Type B pancreatic cell (in vitro differentiated cells): ENCODE results near the gene ANGEL1. TPM values are rescaled to one million over a fixed set of nuclear protein-coding genes. Genes with fewer than 3 reads are reported as not detected.

Experiments used
- DNase-seq: peaks from one replicate; pipeline ENCODE4 v3.0.0; 2021; ENCODE audit warnings: mixed read lengths; ENCODE audit not compliant: unreplicated experiment; ENCODE audit errors: extremely low spot score
- H3K27ac Mint-ChIP-seq: 2 replicates; pipeline ENCODE4 v1.8.0; 2021; ENCODE audit warnings: mild to moderate bottlenecking, mixed read lengths
- H3K27me3 Mint-ChIP-seq: 2 replicates; pipeline ENCODE4 v1.8.0; 2021; ENCODE audit warnings: mixed read lengths
- H3K36me3 Mint-ChIP-seq: 2 replicates; pipeline ENCODE4 v1.8.0; 2021; ENCODE audit warnings: mixed read lengths
- H3K4me1 Mint-ChIP-seq: one replicate; pipeline ENCODE4 v1.8.0; 2021; ENCODE audit warnings: mixed read lengths; ENCODE audit not compliant: unreplicated experiment
- H3K4me3 Mint-ChIP-seq: 2 replicates; pipeline ENCODE4 v1.8.0; 2021; ENCODE audit warnings: mild to moderate bottlenecking, mixed read lengths
- H3K9me3 Mint-ChIP-seq: 2 replicates; pipeline ENCODE4 v1.8.0; 2021; ENCODE audit warnings: mixed read lengths
- long read RNA-seq: library from polyadenylated mRNA; unstranded; transcript quantifications from one replicate; pipeline ENCODE4 v2.0.0, GENCODE V29; 2020
- total RNA-seq: library from RNA; stranded (reverse); gene quantifications from 2 replicates; pipeline ENCODE4 v1.2.1, GENCODE V29; 2021; ENCODE audit warnings: low replicate concordance
- TF ChIP-seq, protein P1 (sequence below): fragments of 200-600 bp; sonication (generic); conservative IDR thresholded peaks from 2 replicates; pipeline ENCODE4 v1.5.0; 2021; ENCODE audit warnings: antibody characterized with exemption, mild to moderate bottlenecking

Gene ANGEL1, protein sequence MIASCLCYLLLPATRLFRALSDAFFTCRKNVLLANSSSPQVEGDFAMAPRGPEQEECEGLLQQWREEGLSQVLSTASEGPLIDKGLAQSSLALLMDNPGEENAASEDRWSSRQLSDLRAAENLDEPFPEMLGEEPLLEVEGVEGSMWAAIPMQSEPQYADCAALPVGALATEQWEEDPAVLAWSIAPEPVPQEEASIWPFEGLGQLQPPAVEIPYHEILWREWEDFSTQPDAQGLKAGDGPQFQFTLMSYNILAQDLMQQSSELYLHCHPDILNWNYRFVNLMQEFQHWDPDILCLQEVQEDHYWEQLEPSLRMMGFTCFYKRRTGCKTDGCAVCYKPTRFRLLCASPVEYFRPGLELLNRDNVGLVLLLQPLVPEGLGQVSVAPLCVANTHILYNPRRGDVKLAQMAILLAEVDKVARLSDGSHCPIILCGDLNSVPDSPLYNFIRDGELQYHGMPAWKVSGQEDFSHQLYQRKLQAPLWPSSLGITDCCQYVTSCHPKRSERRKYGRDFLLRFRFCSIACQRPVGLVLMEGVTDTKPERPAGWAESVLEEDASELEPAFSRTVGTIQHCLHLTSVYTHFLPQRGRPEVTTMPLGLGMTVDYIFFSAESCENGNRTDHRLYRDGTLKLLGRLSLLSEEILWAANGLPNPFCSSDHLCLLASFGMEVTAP
- total RNA-seq = 24.7 and 28.4 TPM in 2 replicates
- long read RNA-seq, full-length matches to known transcripts = 3 of 26 reads
- long read RNA-seq, partial matches to known transcripts = 0 of 26 reads
- long read RNA-seq, other reads (novel, unspliced or antisense) = 23 of 26 reads

DNA sequence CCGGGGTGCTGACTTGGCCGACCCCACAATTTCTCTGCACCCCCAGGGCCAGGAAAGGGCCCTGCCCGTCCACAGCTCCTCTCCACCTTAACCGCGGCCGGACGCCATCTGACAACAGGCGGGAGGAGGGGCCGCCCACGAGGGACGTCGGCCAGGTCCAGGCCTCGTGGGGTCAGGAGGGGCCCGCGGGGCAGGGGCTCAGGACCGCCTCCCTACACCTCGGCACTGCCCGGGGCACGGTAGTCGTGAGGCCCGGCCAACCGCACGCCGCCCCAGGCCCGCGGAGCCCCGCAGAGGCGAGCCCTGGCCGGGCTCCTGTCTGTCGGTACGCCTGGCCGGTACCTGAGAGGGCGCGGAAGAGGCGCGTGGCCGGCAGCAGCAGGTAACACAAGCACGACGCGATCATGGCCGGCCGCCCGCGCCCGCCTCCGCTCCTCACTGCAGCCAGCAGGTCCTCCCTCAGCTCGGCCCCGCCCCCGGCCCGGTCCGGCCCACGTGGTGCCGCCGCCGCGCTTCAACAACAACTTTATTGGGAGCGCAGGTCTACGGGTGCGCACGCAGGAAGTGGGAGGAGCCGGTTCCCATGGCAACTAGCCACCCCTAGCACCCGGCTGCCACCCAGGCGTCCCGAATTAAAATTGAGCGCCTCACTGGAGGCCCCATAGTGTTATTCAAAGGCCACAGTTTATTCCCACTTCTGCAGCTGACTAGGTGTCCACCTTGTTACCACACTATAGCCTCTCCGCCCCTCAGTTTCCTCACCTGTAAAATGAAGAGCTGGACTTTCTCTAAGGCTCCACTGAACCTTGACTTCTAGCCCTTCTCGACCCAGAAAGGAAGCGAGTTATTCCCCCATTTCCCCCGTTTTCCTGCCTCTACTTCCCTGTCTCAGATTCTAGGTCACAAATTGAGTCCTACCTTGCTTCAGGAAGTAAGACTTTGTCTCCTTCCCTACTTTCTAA is at the start of gene ANGEL1:
ANGEL1 (minus strand) TSS at position 461 of the 962 bp plus-strand sequence; CDS start at position 406, 55 bp downstream.
- Mint-ChIP-seq H3K27me3 (no peaks in the 10 kb centered on the region), H3K4me3 (peak within 1 kb of the TSS; percentile 97), H3K36me3 (peaks cover 6% of the 10 kb centered on the region), H3K9me3 (no peaks in the 10 kb centered on the region), H3K4me1 (peaks cover 23% of the 10 kb centered on the region), H3K27ac (peak within 1 kb of the TSS; percentile 92)
- TF ChIP-seq, protein P1, sequence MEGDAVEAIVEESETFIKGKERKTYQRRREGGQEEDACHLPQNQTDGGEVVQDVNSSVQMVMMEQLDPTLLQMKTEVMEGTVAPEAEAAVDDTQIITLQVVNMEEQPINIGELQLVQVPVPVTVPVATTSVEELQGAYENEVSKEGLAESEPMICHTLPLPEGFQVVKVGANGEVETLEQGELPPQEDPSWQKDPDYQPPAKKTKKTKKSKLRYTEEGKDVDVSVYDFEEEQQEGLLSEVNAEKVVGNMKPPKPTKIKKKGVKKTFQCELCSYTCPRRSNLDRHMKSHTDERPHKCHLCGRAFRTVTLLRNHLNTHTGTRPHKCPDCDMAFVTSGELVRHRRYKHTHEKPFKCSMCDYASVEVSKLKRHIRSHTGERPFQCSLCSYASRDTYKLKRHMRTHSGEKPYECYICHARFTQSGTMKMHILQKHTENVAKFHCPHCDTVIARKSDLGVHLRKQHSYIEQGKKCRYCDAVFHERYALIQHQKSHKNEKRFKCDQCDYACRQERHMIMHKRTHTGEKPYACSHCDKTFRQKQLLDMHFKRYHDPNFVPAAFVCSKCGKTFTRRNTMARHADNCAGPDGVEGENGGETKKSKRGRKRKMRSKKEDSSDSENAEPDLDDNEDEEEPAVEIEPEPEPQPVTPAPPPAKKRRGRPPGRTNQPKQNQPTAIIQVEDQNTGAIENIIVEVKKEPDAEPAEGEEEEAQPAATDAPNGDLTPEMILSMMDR = no peak
- peak; percentile 96 for DNase-seq

DNA sequence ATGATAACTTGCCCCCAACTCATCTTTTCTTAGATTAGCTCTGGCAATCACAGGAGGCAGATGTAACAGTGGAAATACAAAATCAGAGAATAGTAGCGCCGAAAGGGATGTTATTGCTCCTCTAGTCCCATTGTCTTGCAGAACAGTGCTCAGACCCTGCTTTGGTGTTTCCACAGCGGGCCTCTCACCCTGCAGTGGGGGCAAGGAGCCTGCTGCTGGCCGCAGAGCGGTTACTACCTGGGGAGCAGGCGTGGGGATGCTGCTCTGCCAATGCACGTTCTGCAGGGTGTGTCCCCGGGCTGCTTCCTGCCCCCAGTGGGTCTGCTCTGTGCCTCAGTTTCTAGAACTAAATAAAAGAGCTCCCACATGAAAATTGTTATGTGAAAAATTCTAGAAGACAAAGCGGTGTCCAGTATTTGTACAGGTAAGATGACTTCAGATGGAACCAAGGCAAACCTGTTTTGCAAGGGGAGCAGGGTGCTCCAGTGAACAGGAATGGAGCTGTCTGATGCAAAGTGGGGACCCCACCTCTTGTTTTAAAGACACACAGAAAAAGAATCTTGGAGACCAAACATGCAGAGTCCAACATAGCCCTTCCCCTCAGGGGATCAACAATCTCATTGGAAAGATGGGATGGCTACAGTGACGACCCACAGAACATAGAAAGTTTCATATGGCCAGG is 49.0 kb upstream of the ANGEL1 start:
- peaks cover 27% of the 10 kb centered on the region for H3K27me3 Mint-ChIP-seq
- TF ChIP-seq, protein P1 = no peak
- no peaks in the 10 kb centered on the region for H3K9me3 Mint-ChIP-seq
- no peak for DNase-seq
- H3K4me3 Mint-ChIP-seq = peak overlapping the region; percentile 31
- H3K4me1 Mint-ChIP-seq = peaks cover 4% of the 10 kb centered on the region
- no peaks in the 10 kb centered on the region for H3K36me3 Mint-ChIP-seq
- no peak overlapping the region for H3K27ac Mint-ChIP-seq

DNA sequence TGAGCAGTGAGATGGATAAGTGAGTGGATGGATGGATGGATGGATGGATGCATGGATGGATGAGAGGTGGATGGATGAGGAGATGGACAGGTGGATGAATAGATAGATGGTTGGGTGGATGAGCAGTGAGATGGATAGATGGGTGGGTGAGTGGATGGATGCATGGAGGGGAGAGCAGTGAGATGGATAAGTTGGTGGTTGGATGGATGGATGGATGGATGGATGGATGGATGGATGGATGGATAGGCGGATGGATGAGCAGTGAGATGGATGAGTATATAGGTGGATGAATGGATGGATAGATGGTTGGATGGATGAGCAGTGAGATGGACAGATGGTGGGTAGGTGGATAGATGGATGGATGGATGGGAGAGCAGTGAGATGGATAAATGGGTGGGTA is 44.1 kb upstream of the ANGEL1 start:
- H3K9me3 Mint-ChIP-seq = no peaks in the 10 kb centered on the region
- DNase-seq = no peak
- H3K36me3 Mint-ChIP-seq = no peaks in the 10 kb centered on the region
- H3K27ac Mint-ChIP-seq = no peak overlapping the region
- TF ChIP-seq, protein P1 = no peak
- peaks cover 35% of the 10 kb centered on the region for H3K27me3 Mint-ChIP-seq
- no peaks in the 10 kb centered on the region for H3K4me1 Mint-ChIP-seq
- no peak overlapping the region for H3K4me3 Mint-ChIP-seq

DNA sequence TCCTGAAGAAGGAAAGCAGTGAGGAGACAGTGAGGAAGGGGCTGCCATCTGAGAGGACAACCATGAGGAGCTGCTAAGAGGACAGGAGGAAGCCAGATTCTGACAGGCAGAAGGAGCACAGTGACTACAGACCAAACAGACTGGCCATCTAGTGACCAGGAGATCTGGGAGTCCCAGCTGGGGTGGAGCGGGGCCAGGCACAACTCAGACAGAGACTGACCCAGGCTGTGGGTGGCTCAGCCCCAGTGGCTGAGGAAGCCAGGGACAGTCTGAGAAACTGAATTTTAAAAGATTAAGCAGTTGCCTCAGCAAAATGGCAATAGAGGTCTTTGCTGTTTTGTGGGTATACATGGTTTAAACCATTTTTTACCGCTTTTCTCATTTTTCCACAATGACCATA is 42.4 kb upstream of the ANGEL1 start:
- DNase-seq = no peak
- Mint-ChIP-seq H3K27ac (no peak overlapping the region), H3K36me3 (no peaks in the 10 kb centered on the region), H3K9me3 (no peaks in the 10 kb centered on the region), H3K4me3 (no peak overlapping the region), H3K4me1 (no peaks in the 10 kb centered on the region), H3K27me3 (peaks cover 27% of the 10 kb centered on the region)
- TF ChIP-seq, protein P1 = no peak
